Upper lobe of left lung (tissue), 4 donors: ENCODE data around the gene ACSBG1.

Experiments
- EP300 ChIP-seq, 4 donors: sonication (generic); formaldehyde crosslinking; IDR thresholded peaks; one replicate each; pipeline ENCODE4 v1.5.1; 2017; ENCODE audit warnings: antibody characterized with exemption in 4 of 4, control low read depth in 2 of 4
- POLR2A ChIP-seq, 4 donors: fragments of 450-650 bp; IDR thresholded peaks; one replicate each; pipeline ENCODE4 v1.5.1; 2016 to 2017; ENCODE audit warnings: antibody characterized with exemption in 4 of 4, mild to moderate bottlenecking in 2 of 4
- TF ChIP-seq, protein P1 (sequence below), 6 experiments: fragments of 450-650 bp in 4 of 6; fragments of 200-600 bp in 2 of 6; sonication (generic) in 2 of 6; IDR thresholded peaks; one replicate each; pipeline ENCODE4 v1.5.1; 2016 to 2019; ENCODE audit warnings: antibody characterized with exemption in 6 of 6

DNA sequence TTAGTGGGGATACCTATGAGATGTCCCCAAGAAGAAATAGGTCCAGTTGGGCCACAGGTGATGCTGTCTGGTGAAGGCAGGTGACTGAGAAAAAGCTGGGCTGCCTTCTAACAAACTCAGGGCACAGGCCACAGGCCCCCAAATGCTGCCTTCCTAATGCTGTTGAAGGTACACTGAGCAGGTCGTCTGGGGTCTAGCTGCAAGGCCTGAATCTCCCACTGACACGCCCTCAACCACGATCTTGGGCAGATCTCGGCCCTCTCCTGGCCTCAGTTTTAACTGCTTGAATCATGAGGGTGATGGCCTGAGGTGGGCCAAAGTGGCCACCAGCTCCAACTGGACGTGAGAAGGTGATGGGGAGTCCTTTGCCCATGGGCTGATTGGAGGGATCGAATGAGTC is 2.1 kb upstream of the ACSBG1 start:
- TF ChIP-seq POLR2A (IDR thresholded peaks at IDR 0.05) (no peak), EP300 (IDR thresholded peaks at IDR 0.05) (no peak)
- TF ChIP-seq, protein P1, sequence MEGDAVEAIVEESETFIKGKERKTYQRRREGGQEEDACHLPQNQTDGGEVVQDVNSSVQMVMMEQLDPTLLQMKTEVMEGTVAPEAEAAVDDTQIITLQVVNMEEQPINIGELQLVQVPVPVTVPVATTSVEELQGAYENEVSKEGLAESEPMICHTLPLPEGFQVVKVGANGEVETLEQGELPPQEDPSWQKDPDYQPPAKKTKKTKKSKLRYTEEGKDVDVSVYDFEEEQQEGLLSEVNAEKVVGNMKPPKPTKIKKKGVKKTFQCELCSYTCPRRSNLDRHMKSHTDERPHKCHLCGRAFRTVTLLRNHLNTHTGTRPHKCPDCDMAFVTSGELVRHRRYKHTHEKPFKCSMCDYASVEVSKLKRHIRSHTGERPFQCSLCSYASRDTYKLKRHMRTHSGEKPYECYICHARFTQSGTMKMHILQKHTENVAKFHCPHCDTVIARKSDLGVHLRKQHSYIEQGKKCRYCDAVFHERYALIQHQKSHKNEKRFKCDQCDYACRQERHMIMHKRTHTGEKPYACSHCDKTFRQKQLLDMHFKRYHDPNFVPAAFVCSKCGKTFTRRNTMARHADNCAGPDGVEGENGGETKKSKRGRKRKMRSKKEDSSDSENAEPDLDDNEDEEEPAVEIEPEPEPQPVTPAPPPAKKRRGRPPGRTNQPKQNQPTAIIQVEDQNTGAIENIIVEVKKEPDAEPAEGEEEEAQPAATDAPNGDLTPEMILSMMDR (IDR thresholded peaks at IDR 0.05) = no peak
